Prostate gland (tissue), 2 donors: ENCODE data around the gene HLA-DQB1. TPM values are rescaled to one million over a fixed set of nuclear protein-coding genes. Genes with fewer than 3 reads are reported as not detected.
A peak's percentile ranks its signal among the peaks of the same experiment; 100 is the strongest.

Source experiments
- DNase-seq: peaks from one replicate; pipeline ENCODE4 v3.0.0-alpha.2; 2019; ENCODE audit warnings: low spot score
- H3K27ac ChIP-seq, 2 donors: fragments of 200-600 bp; sonication (generic); 2 replicates each; pipeline ENCODE4 v1.5.1; 2017 to 2019
- H3K27me3 ChIP-seq: fragments of 200-600 bp; sonication (generic); replicated peaks from 2 replicates; pipeline ENCODE4 v1.5.1; 2019; ENCODE audit not compliant: insufficient read depth
- H3K36me3 ChIP-seq, 2 donors: fragments of 200-600 bp; sonication (generic); 1 replicate in 1 of 2; 2 replicates in 1 of 2; pipeline versions ENCODE4 v1.5.1 to v1.8.1; 2017 to 2019
- H3K4me1 ChIP-seq: fragments of 200-600 bp; sonication (generic); replicated peaks from 2 replicates; pipeline ENCODE4 v1.5.1; 2019
- H3K4me3 ChIP-seq, 2 donors: fragments of 200-600 bp; sonication (generic); 2 replicates each; pipeline ENCODE4 v1.5.1; 2017 to 2019
- H3K9me3 ChIP-seq: fragments of 200-600 bp; sonication (generic); 2 replicates; pipeline ENCODE4 v1.5.1; 2017
- POLR2A ChIP-seq: fragments of 450-650 bp; IDR thresholded peaks from one replicate; pipeline ENCODE4 v1.6.1; 2016; ENCODE audit warnings: antibody characterized with exemption, mild to moderate bottlenecking
- POLR2AphosphoS5 ChIP-seq: sonication (generic); formaldehyde crosslinking; IDR thresholded peaks from one replicate; pipeline ENCODE4 v1.6.1; 2017; ENCODE audit warnings: antibody characterized with exemption
- WGBS: methylation state at CpG from one replicate; pipeline ENCODE4 v1.1.5; 2018; 5-methylcytosine and 5-hydroxymethylcytosine counted together
- intact Hi-C: fragments of 100-400 bp; cut with DNase I; formaldehyde crosslinking; loops from one replicate; pipeline ENCODE4 v1.14.2; 2022
- total RNA-seq, 2 donors: library from RNA; depleted of rRNA; stranded (reverse); fragments of >200 nt; gene quantifications; one replicate each; pipeline ENCODE4 v1.1.0, GENCODE V29; 2016
- TF ChIP-seq, protein P1 (sequence below), 4 experiments: fragments of 200-600 bp in 2 of 4; fragments of 450-650 bp in 2 of 4; sonication (generic) in 2 of 4; IDR thresholded peaks; 1 replicate in 3 of 4; 2 replicates in 1 of 4; pipeline ENCODE4 v1.5.1; 2016 to 2019; ENCODE audit warnings: antibody characterized with exemption in 4 of 4, mild to moderate bottlenecking in 2 of 4, moderate library complexity in 2 of 4

The HLA-DQB1 gene
- total RNA-seq, 2 donors from 2014 or later: 1.0 to 3.0 TPM

DNA sequence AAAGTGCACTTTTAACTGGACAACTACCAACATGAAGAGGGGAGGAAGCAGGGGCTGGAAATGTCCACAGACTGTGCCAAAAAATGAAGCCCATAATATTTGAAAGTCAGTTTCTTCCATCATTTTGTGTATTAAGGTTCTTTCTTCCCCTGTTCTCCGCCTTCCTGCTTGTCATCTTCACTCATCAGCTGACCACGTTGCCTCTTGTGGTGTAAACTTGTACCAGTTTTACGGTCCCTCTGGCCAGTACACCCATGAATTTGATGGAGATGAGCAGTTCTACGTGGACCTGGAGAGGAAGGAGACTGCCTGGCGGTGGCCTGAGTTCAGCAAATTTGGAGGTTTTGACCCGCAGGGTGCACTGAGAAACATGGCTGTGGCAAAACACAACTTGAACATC, 25.3 kb downstream of the HLA-DQB1 start:
- H3K9me3 ChIP-seq: no peaks in the 10 kb centered on the region
- no peak for DNase-seq
- no peak overlapping the region for H3K27ac ChIP-seq
- whole genome bisulfite sequencing: 73% methylated on average over 6 of the region's 6 CpGs
- no peak for TF ChIP-seq POLR2A
- H3K27me3 ChIP-seq: no peaks in the 10 kb centered on the region
- H3K36me3 ChIP-seq: no peaks in the 10 kb centered on the region
- H3K4me3 ChIP-seq: no peak overlapping the region
- H3K4me1 ChIP-seq: no peaks in the 10 kb centered on the region
- intact Hi-C loops: no loop called here

DNA sequence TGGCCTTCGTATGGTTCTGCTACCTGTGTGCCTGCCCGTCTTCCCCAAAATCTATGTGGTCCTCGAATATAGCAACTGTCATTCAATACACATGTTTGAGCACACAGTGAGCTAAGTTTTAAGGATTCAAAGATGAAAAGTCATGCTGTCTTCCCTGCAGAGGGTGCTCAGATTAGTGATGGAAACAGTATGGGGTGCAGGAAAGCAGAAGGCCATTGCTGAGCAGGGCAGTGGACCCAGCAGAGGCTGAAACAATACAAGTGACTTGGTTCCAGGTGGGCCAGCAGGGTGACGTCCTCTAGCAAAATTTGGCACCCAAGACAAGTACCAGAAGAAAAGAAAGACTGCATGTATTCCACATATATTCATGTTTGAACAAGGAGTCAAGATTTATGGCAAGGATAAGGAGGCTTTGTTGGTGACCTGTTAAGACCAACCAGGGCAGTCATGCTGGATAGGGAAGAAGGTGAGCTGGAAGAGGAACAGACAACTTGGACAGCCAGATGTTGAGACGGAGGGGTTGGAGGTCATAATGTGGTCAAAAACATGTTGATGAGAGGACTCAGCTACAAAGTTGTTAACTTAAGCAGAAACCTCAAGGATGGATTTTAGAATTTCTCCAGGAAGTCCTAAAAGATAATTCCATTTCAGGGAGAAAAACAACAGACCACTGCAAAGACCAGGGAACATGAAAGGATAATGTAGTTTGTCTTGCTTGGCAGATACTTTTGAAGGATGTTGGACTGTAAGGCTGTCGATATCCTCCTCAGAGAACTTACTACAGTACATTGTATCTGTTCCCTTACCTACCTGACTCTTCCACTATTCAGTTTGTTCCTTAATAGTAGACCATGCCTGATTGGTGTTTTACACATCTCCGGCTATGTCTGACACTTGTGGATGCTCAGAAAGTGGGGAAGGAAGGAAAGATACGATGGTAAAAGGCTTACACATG, 26.7 kb downstream of the HLA-DQB1 start:
- H3K4me1 ChIP-seq: no peaks in the 10 kb centered on the region

DNA sequence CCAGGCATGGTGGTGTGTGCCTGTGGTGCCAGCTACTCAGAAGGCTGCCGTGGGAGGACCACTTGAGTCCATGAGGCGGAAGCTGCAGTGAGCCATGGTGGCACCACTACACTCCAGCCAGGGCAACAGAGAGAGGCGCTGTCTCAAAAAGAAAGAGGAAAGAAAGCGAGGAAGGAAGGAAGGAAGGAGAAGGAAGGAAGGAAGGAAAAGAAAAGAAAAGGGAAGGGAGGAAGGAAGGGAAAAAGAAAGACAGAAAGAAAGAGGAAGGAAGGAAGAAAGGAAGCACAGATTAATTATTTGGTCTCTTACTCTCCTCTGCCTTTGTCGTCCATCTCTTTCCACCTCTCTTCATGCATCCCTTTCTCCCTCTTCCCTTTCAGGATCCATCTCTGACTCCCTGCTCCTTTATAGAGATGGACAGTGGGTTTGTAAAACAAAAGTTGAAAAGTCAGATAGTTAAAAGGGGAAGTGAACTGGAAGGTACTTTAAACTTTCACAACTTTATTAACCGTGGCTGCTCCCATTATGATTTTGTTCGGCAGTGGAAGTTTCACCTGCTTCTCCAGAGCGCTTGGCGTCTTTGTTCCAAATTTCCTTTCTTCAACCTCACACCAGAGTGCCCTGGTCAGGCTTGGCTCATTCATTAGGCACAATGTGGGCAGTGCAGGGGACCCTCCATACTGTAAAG, 27.8 kb downstream of the HLA-DQB1 start:
- 76% methylated on average over 9 of the region's 9 CpGs for WGBS
- H3K9me3 ChIP-seq: no peaks in the 10 kb centered on the region
- no peak for DNase-seq
- no peak overlapping the region for H3K4me3 ChIP-seq
- no peaks in the 10 kb centered on the region for H3K4me1 ChIP-seq
- intact Hi-C loops: no loop called here
- no peak for TF ChIP-seq POLR2AphosphoS5
- TF ChIP-seq, protein P1, sequence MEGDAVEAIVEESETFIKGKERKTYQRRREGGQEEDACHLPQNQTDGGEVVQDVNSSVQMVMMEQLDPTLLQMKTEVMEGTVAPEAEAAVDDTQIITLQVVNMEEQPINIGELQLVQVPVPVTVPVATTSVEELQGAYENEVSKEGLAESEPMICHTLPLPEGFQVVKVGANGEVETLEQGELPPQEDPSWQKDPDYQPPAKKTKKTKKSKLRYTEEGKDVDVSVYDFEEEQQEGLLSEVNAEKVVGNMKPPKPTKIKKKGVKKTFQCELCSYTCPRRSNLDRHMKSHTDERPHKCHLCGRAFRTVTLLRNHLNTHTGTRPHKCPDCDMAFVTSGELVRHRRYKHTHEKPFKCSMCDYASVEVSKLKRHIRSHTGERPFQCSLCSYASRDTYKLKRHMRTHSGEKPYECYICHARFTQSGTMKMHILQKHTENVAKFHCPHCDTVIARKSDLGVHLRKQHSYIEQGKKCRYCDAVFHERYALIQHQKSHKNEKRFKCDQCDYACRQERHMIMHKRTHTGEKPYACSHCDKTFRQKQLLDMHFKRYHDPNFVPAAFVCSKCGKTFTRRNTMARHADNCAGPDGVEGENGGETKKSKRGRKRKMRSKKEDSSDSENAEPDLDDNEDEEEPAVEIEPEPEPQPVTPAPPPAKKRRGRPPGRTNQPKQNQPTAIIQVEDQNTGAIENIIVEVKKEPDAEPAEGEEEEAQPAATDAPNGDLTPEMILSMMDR (IDR thresholded peaks at IDR 0.05): no peak
- TF ChIP-seq POLR2A: no peak
- H3K36me3 ChIP-seq: no peaks in the 10 kb centered on the region
- H3K27me3 ChIP-seq: no peaks in the 10 kb centered on the region
- no peak overlapping the region for H3K27ac ChIP-seq

More for the DNA sequence above, 26.7 kb downstream of the HLA-DQB1 start:
- TF ChIP-seq POLR2A (no peak), POLR2AphosphoS5 (no peak)
- DNase-seq: no peak
- Histone ChIP-seq H3K36me3 (no peaks in the 10 kb centered on the region), H3K27me3 (no peaks in the 10 kb centered on the region), H3K9me3 (no peaks in the 10 kb centered on the region), H3K27ac (no peak overlapping the region), H3K4me3 (no peak overlapping the region)
- 52% methylated on average over 8 of the region's 8 CpGs for WGBS
- intact Hi-C loops: no loop called here

DNA sequence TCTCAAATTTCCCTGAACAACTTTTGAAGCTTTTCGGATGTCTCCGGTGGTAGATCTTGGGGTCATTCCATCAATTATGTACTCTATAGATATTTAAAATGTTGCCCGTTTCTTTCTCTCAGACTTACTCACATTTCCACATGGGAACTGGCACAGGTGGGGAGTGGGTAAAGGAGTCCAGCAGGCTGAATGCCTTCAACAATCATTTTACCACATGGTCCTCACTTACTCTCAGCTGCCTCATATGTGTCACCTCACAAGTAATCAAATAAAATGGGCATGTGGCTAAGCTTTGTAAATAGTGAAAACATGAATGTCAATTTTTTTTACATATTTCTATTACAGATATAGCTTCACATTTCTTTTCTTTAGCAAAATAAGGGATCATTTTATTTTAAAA, 28.6 kb downstream of the HLA-DQB1 start:
- Histone ChIP-seq H3K27ac (no peak overlapping the region), H3K9me3 (no peaks in the 10 kb centered on the region), H3K36me3 (no peaks in the 10 kb centered on the region), H3K27me3 (no peaks in the 10 kb centered on the region), H3K4me1 (no peaks in the 10 kb centered on the region), H3K4me3 (no peak overlapping the region)
- intact Hi-C loops: no loop called here
- WGBS: 70% methylated on average over 3 of the region's 3 CpGs
- TF ChIP-seq, protein P1 (IDR thresholded peaks at IDR 0.05): no peak
- TF ChIP-seq POLR2AphosphoS5: no peak
- TF ChIP-seq POLR2A: no peak
- no peak for DNase-seq

DNA sequence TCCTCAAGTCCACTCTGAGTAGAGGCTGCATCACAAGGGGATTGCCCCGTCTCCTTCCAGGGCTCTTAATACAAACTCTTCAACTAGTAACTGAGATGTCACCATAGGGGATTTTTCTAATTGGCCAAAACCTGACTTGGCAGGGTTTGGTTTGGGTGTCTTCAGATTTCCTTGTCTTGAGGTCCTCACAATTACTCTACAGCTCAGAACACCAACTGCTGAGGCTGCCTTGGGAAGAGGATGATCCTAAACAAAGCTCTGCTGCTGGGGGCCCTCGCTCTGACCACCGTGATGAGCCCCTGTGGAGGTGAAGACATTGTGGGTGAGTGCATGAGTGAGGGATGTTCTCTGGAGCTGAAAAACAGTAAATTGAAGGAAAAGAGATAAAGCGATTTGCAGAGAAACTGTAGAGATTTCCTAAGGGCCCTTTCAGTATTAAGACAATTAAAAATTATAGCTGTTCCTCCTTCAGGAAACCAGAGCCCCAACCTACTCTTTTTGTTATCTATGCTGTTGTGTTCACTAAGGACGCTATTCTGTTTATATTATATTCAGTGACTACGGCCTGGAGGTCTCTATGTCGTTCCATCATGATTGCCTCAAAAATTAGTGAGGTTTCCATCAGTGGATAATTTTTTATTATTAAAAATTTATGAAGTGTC, 29.1 kb downstream of the HLA-DQB1 start, which contains the start of gene HLA-DQA1:
Gene HLA-DQA1, plus strand, starts transcription at position 188 of the 662 bp plus-strand sequence. Its CDS starts 53 bp downstream, at position 241.
- 37% methylated on average over 7 of the region's 7 CpGs for WGBS

More for the DNA sequence above, 29.1 kb downstream of the HLA-DQB1 start, which contains the start of gene HLA-DQA1:
- Histone ChIP-seq H3K36me3 (no peaks in the 10 kb centered on the region), H3K27me3 (no peaks in the 10 kb centered on the region), H3K27ac (no peak within 1 kb of the TSS), H3K4me1 (no peaks in the 10 kb centered on the region), H3K9me3 (no peaks in the 10 kb centered on the region), H3K4me3 (no peak within 1 kb of the TSS)
- intact Hi-C loops: no loop called here
- TF ChIP-seq, protein P1 (IDR thresholded peaks at IDR 0.05): no peak
- peak; percentile 26 for TF ChIP-seq POLR2AphosphoS5
- DNase-seq: no peak
